ENCODE results near the gene COG2.

COG2 gene

GRCh38 chr1:230668227-230668626, 25.9 kb downstream of the COG2 start:
- DNase-seq (ENCODE audit: low read depth), result no peak
- no peak overlapping the region for H3K4me3 ChIP-seq (ENCODE audit: control insufficient read depth, low read depth, low read length)
- TF ChIP-seq CTCF (conservative IDR thresholded peaks at IDR 0.05; ENCODE audit: control insufficient read depth, insufficient read depth, low read depth, low read length), result no peak

GRCh38 chr1:230669543-230669942, 27.3 kb downstream of the COG2 start:
- no peak for DNase-seq (ENCODE audit: low read depth)
- TF ChIP-seq CTCF (conservative IDR thresholded peaks at IDR 0.05; ENCODE audit: control insufficient read depth, insufficient read depth, low read depth, low read length), result no peak

GRCh38 chr1:230674581-230674980, 32.3 kb downstream of the COG2 start:
- no peak for DNase-seq (ENCODE audit: low read depth)
- TF ChIP-seq CTCF (conservative IDR thresholded peaks at IDR 0.05; ENCODE audit: control insufficient read depth, insufficient read depth, low read depth, low read length), result no peak

More at GRCh38 chr1:230669543-230669942, 27.3 kb downstream of the COG2 start:
- H3K4me3 ChIP-seq (ENCODE audit: control insufficient read depth, low read depth, low read length), result no peak overlapping the region

GRCh38 chr1:230677200-230677599, 34.9 kb downstream of the COG2 start:
- DNase-seq (ENCODE audit: low read depth), result no peak
- no peak for TF ChIP-seq CTCF (conservative IDR thresholded peaks at IDR 0.05; ENCODE audit: control insufficient read depth, insufficient read depth, low read depth, low read length)
- no peak overlapping the region for H3K4me3 ChIP-seq (ENCODE audit: control insufficient read depth, low read depth, low read length)

More at GRCh38 chr1:230674581-230674980, 32.3 kb downstream of the COG2 start:
- no peak overlapping the region for H3K4me3 ChIP-seq (ENCODE audit: control insufficient read depth, low read depth, low read length)

GRCh38 chr1:230679192-230679591, 36.9 kb downstream of the COG2 start:
- DNase-seq (ENCODE audit: low read depth), result no peak
- H3K4me3 ChIP-seq (ENCODE audit: control insufficient read depth, low read depth, low read length), result no peak overlapping the region
- TF ChIP-seq CTCF (conservative IDR thresholded peaks at IDR 0.05; ENCODE audit: control insufficient read depth, insufficient read depth, low read depth, low read length), result no peak

- no peak for DNase-seq (ENCODE audit: low read depth)
- no peak for TF ChIP-seq CTCF (conservative IDR thresholded peaks at IDR 0.05; ENCODE audit: control insufficient read depth, insufficient read depth, low read depth, low read length)
These were observed 37.5 kb downstream of the COG2 start for GRCh38 chr1:230679825-230680224.

More at GRCh38 chr1:230679825-230680224, 37.5 kb downstream of the COG2 start:
- no peak overlapping the region for H3K4me3 ChIP-seq (ENCODE audit: control insufficient read depth, low read depth, low read length)
